GM21786 (cell line): ENCODE results near the gene LYRM1.
"Not testable (repeated sequence)": the region's sequence is repeated elsewhere in the genome, so short reads cannot be mapped to it uniquely, and the experiment has no call there.

ENCODE experiments used
- ATAC-seq: cut with Tn5 transposase; IDR thresholded peaks from one replicate; pipeline ENCODE4 v1.9.1; 2021; ENCODE audit not compliant: unreplicated experiment

The LYRM1 gene

GRCh38 chr16:20973201-20973600 is 72.6 kb downstream of the LYRM1 start:
- ATAC-seq: not testable (repeated sequence)
